Stimulated activated memory B cell treated with anti-CD40 and anti-IgM and Interleukin-4, amounts not matched to agents 10 μg/mL and 1 μg/mL and 100 μg/mL, for 72 hours (primary cell): ENCODE data around the gene CLIC6.

Experiments
- ATAC-seq: fragments of 150-1000 bp; cut with Tn5 transposase; 2 replicates; pipeline ENCODE4 v1.10.0; 2021
- H3K27ac Mint-ChIP-seq: one replicate; pipeline ENCODE4 v1.8.0; 2022; ENCODE audit warnings: mild to moderate bottlenecking, mixed read lengths
- H3K27me3 Mint-ChIP-seq: one replicate; pipeline ENCODE4 v1.8.0; 2022; ENCODE audit warnings: mixed read lengths
- H3K36me3 Mint-ChIP-seq: one replicate; pipeline ENCODE4 v1.8.0; 2022; ENCODE audit warnings: mixed read lengths
- H3K4me1 Mint-ChIP-seq: one replicate; pipeline ENCODE4 v1.8.0; 2022; ENCODE audit warnings: mixed read lengths
- H3K4me3 Mint-ChIP-seq: one replicate; pipeline ENCODE4 v1.8.0; 2022; ENCODE audit warnings: mild to moderate bottlenecking, moderate library complexity, mixed read lengths
- H3K9me3 Mint-ChIP-seq: one replicate; pipeline ENCODE4 v1.8.0; 2022; ENCODE audit warnings: mixed read lengths

Gene CLIC6

DNA sequence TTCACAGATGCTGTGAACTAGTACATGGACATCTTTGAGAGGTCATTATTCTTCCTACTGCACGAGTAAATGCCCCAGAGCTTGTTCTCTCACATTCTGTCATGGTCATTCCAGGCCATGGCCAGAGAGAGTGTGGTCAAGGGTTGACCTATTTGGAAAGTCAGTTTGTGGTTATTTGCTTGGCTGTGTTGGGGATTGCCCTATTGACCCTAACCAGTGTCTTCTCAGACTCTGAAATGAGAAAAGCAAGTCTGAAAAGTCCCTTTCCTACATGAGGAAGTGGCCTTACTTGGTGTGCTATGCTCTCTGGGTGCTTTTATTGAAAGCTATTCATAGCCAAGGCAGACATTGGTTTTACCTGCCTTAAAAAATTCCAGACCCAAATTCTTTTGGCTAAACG lies 26.6 kb downstream of the CLIC6 start:
- H3K27ac Mint-ChIP-seq = peak overlapping the region; percentile 0
- peaks cover 50% of the 10 kb centered on the region for H3K4me1 Mint-ChIP-seq
- peaks cover 10% of the 10 kb centered on the region for H3K36me3 Mint-ChIP-seq
- ATAC-seq = peak; percentile 77
- H3K9me3 Mint-ChIP-seq = peaks cover 7% of the 10 kb centered on the region
- peaks cover 11% of the 10 kb centered on the region for H3K27me3 Mint-ChIP-seq
- no peak overlapping the region for H3K4me3 Mint-ChIP-seq

DNA sequence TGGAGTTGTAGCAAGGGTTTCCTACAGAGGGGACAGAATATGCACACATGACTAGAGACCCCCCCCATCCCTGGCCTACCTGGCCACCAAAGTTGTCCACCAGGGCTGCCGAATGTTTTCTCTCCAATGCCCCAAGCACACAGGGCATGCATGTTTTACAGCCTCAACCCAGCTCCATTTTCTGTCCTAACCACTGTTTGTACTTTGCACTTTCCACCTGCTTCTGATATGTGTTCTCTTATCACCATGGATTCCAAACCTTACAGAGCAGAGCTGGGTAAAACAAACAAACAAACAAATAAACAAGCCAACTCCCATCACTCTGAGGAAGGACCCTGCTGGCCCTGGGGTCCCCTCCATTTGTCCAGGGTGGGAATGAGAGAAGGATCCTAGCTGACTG lies 27.3 kb downstream of the CLIC6 start:
- peaks cover 18% of the 10 kb centered on the region for H3K27me3 Mint-ChIP-seq
- H3K4me1 Mint-ChIP-seq = peaks cover 50% of the 10 kb centered on the region
- H3K27ac Mint-ChIP-seq = peak overlapping the region; percentile 0
- no peak for ATAC-seq
- no peak overlapping the region for H3K4me3 Mint-ChIP-seq
- peaks cover 7% of the 10 kb centered on the region for H3K9me3 Mint-ChIP-seq
- H3K36me3 Mint-ChIP-seq = peaks cover 10% of the 10 kb centered on the region

DNA sequence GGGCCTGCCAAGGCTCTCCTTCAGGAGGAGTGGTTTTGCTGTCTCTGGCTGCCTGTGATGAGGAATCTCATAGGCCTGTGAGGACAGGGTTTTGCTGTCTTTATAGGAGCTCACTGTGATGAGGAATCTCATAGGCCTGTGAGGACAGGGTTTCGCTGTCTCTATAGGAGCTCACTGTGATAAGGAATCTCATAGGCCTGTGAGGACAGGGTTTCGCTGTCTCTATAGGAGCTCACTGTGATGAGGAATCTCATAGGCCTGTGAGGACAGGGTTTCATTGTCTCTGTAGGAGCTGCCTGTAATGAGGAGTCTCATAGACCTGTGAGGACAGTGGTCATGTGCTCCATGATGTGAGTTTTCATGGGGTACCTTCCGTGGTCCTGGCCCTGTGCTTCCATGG lies 29.0 kb downstream of the CLIC6 start:
- Mint-ChIP-seq H3K36me3 (peaks cover 10% of the 10 kb centered on the region), H3K9me3 (peaks cover 7% of the 10 kb centered on the region), H3K4me1 (peaks cover 37% of the 10 kb centered on the region), H3K27me3 (peaks cover 26% of the 10 kb centered on the region), H3K4me3 (no peak overlapping the region), H3K27ac (peak overlapping the region; percentile 0)
- no peak for ATAC-seq

DNA sequence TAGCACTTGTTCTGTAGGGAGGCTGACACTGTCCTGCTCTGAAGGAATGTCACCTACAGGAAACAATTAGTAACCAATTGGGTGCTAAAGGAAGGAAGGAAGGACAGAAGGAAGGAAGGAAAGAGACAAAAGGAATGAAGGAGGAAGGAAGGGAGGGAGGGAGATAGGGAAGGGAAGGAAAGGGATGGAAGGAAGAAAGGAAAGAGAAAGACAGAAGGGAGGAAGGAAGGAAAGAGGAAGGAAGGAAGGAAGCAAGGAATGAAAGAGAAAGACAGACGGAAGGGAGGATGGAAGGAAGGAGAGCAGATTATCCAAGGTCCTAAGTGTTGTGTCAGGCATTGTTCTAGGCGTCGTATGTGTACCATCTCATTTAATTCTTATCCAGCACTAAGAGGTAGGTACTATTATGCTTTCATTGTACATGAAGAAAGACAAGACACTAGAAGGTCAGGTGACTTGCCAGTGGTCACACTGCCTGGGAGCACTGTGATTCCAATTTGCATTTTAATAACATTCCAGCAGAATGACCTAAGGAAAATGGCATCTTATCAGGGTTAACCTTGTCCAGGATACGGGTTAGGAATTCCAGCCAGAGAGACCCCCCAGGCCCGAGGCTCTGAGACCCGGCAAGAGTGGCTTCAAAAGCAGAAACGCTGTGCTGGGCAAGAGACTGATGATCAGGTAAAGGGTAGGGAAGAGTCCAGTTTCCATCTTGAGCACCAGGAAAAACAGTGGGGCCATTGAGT lies 29.6 kb downstream of the CLIC6 start:
- Mint-ChIP-seq H3K4me1 (peaks cover 31% of the 10 kb centered on the region), H3K27ac (peak overlapping the region; percentile 0), H3K36me3 (peaks cover 10% of the 10 kb centered on the region), H3K27me3 (peaks cover 32% of the 10 kb centered on the region), H3K9me3 (peaks cover 7% of the 10 kb centered on the region), H3K4me3 (no peak overlapping the region)
- ATAC-seq = no peak

DNA sequence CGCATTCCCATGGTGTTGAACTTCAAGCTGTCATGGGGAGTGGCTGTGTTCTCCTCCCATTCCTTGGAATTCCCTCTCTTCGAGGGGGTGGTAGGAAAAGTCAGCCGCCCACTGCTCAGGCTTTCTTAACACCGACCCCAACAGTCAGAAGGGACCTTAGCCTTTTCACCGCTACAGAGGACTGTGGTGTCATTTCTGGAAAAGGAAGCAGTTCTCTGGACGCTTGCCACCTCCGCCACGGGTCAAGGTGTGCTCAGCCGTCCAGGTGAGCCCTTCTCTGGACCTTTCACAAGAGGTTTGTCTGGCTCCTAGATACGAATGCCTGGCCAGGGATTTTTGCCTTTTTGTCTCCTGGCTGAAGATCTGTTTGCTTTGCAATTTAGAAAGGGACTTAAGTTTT lies 31.8 kb downstream of the CLIC6 start:
- Mint-ChIP-seq H3K27me3 (peaks cover 48% of the 10 kb centered on the region), H3K9me3 (no peaks in the 10 kb centered on the region), H3K36me3 (no peaks in the 10 kb centered on the region), H3K4me1 (peaks cover 9% of the 10 kb centered on the region), H3K4me3 (no peak overlapping the region), H3K27ac (no peak overlapping the region)
- no peak for ATAC-seq

DNA sequence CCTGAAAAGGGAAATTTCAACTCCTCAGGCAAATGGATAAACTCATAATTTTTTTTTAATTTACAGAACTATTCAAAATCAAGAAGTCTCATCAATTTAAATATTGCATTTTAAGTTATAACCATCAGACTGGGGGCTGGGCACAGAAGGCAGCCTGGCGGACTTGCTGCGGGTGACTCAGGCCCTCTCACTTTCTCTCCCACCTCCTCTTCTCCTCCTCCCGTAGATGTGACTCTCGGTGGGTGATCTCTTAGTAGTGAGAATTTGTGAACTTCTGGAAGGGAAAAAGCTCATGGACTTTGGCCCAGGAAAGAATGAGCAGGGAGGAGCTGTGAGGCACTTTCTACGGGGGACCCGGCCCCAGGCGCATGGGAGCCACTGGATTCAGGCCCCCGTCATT lies 32.9 kb downstream of the CLIC6 start:
- Mint-ChIP-seq H3K4me1 (no peaks in the 10 kb centered on the region), H3K27me3 (peaks cover 48% of the 10 kb centered on the region), H3K4me3 (no peak overlapping the region), H3K9me3 (no peaks in the 10 kb centered on the region), H3K27ac (no peak overlapping the region), H3K36me3 (no peaks in the 10 kb centered on the region)
- no peak for ATAC-seq

DNA sequence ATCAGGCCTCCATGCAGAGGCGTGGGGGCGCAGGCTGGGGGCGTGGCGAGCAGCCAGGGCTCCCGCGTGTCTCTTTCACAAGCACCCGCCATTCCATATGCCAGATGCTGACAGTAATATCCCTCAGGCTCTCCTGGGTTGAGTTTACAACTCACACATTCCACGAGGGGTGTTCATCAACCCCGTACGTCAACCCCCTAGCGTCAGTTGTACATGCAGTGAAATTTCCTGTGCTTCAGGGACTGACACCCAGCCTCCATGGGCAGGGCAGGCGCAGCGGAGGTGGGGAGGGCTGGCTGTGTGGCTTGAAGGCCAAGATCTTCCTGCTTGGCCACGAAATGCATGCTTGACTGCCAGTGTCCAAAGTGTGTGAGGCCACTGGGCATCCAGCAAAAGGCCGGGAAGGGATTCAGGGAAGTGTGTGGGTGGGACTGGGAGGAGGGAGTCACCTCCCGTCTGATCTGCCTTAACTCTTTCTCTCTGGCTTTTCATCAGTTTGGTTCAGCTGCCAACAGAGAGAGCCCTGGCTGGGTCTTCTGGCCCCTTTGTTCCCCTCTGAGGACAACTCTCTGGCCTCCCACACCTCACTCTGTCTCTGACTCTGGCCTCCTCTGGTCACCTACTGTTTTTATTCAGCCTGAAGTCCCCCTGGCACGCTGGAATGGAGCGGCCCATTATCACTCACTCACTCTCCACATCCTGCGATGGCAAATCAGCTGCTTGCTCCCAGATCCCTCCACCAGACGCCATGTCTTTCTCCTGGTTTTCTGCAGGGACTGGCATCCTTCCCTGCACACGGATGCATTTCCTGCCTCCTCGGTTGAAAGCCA lies 33.8 kb downstream of the CLIC6 start:
- no peak overlapping the region for H3K27ac Mint-ChIP-seq
- H3K27me3 Mint-ChIP-seq = peaks cover 48% of the 10 kb centered on the region
- ATAC-seq = no peak
- H3K4me1 Mint-ChIP-seq = peaks cover 1% of the 10 kb centered on the region
- no peaks in the 10 kb centered on the region for H3K36me3 Mint-ChIP-seq
- H3K4me3 Mint-ChIP-seq = no peak overlapping the region
- no peaks in the 10 kb centered on the region for H3K9me3 Mint-ChIP-seq

DNA sequence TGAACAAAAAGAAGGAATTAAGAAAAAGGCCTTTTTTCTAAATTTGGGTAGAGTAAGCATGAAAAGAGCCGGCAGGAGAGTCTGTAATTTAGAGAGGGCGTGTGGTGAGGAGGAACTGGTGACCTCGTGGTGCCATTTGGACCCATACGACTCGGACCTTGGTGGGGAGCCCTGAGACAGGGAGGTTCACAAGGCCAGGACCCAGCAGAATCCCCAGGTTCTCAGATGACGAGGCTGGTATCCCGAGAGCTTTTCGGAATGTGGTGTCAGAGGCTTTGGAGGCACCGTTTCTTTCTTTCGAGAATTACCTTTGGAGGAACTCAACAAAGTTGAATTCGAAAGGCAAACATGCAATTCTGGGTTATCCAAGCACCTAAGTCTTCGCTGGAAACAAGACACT lies 34.8 kb downstream of the CLIC6 start:
- ATAC-seq = no peak
- H3K27me3 Mint-ChIP-seq = peaks cover 45% of the 10 kb centered on the region

DNA sequence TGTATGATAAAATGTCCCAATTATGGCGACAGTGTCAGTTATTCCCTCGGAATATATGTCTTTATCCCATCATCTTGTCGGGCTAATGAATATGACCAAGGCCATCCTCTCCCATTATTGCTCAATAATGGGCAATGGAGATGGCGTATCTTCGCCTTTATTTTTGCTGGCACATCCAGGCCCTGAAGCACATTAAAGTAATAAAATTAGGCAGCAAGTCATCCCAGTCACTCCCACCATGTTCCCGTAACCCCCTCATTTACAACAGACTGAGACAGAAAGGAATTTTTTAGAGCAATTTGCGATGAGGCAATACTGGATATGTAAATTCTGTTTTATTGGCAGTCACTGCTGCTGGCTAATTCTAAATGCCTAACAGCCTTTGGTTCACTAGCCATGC lies 35.3 kb downstream of the CLIC6 start:
- no peak overlapping the region for H3K27ac Mint-ChIP-seq
- H3K9me3 Mint-ChIP-seq = no peaks in the 10 kb centered on the region
- H3K36me3 Mint-ChIP-seq = no peaks in the 10 kb centered on the region
- peaks cover 41% of the 10 kb centered on the region for H3K27me3 Mint-ChIP-seq
- no peak for ATAC-seq
- H3K4me3 Mint-ChIP-seq = no peak overlapping the region
- H3K4me1 Mint-ChIP-seq = peaks cover 10% of the 10 kb centered on the region

More for the DNA sequence above, 34.8 kb downstream of the CLIC6 start:
- Mint-ChIP-seq H3K9me3 (no peaks in the 10 kb centered on the region), H3K4me1 (peaks cover 10% of the 10 kb centered on the region), H3K36me3 (no peaks in the 10 kb centered on the region), H3K4me3 (no peak overlapping the region), H3K27ac (no peak overlapping the region)

DNA sequence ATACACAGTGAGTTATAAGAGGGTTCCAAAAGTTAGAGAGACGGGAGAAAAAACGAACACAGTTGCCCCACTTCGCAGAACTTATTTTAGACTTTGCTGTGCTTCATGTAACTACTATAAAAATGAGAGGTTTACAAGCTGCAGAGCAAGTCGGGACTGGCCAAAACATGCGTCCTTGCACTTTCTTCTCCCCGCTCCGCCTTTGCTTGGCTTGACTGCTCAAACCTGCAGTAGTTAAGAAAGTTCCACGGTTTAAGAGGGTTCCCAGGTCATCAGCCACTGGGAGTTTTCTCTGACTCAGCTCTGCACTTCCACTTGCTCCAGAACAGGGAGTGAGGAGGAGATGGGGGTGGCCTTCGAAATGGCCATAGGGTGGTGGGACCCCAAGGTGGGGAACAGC lies 36.2 kb downstream of the CLIC6 start:
- Mint-ChIP-seq H3K4me3 (no peak overlapping the region), H3K27me3 (peaks cover 41% of the 10 kb centered on the region), H3K4me1 (peaks cover 10% of the 10 kb centered on the region), H3K9me3 (no peaks in the 10 kb centered on the region), H3K36me3 (no peaks in the 10 kb centered on the region), H3K27ac (no peak overlapping the region)
- no peak for ATAC-seq

DNA sequence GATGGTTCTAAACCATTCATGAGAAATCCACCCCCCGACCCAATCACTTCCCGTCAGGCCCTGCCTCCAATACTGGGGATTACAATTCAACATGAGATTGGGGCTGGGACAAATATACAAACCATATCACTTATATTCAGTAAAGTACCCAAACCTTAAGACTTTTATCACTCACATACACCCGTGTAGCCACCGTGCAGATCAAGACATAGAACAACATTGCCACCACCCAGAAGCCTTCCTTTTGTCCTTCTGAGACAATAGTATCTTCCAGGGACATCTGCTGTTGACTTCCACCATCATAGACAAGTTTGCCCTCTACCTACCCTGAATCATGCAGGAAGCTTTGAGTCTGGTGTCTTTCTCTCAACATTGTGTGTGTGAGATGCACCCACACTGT lies 37.5 kb downstream of the CLIC6 start:
- Mint-ChIP-seq H3K27ac (no peak overlapping the region), H3K27me3 (peaks cover 28% of the 10 kb centered on the region), H3K4me1 (peaks cover 10% of the 10 kb centered on the region), H3K9me3 (no peaks in the 10 kb centered on the region), H3K36me3 (no peaks in the 10 kb centered on the region), H3K4me3 (no peak overlapping the region)
- ATAC-seq = no peak

DNA sequence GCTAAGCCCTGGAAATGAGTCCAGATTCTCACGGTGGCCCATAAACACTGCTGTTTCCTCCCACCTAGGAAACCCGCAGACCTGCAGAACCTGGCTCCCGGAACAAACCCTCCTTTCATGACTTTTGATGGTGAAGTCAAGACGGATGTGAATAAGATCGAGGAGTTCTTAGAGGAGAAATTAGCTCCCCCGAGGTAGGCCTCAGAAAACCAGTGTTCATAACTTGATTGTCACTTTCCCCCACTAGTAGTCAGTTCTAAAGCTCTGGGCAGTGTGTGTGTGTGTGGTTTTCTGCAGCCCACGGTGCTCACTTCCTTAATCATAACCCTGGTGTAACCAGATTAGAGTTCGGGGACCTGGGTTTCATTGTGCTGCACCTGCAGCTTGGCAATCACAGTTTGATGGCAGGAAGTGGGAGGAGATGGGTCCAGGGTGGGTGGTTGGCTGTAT lies 39.1 kb downstream of the CLIC6 start:
- peak overlapping the region; percentile 17 for H3K4me3 Mint-ChIP-seq
- peaks cover 22% of the 10 kb centered on the region for H3K27me3 Mint-ChIP-seq
- ATAC-seq = peak; percentile 95
- H3K9me3 Mint-ChIP-seq = no peaks in the 10 kb centered on the region
- H3K27ac Mint-ChIP-seq = peak overlapping the region; percentile 44
- H3K4me1 Mint-ChIP-seq = peaks cover 10% of the 10 kb centered on the region
- no peaks in the 10 kb centered on the region for H3K36me3 Mint-ChIP-seq

DNA sequence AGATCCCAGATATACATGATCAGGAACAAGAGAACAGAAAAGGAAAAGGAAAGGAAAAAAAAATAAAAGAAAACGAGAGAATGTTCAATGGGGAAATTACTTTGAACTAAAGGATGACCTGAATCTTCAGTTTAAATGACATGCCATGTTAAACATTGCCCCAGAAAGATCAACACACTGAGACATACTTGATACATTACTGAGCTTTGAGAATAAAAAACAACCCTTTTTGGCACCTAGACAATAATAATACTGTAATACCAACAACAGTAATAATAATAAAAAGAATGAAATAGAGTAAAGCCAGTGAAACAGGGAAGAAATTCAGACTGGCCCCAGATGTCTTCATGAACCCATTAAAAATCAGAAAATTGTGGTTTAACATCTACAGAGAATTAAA lies 44.8 kb downstream of the CLIC6 start:
- peaks cover 12% of the 10 kb centered on the region for H3K4me1 Mint-ChIP-seq
- H3K36me3 Mint-ChIP-seq = no peaks in the 10 kb centered on the region
- no peak overlapping the region for H3K4me3 Mint-ChIP-seq
- H3K9me3 Mint-ChIP-seq = no peaks in the 10 kb centered on the region
- no peaks in the 10 kb centered on the region for H3K27me3 Mint-ChIP-seq
- H3K27ac Mint-ChIP-seq = no peak overlapping the region
- no peak for ATAC-seq

DNA sequence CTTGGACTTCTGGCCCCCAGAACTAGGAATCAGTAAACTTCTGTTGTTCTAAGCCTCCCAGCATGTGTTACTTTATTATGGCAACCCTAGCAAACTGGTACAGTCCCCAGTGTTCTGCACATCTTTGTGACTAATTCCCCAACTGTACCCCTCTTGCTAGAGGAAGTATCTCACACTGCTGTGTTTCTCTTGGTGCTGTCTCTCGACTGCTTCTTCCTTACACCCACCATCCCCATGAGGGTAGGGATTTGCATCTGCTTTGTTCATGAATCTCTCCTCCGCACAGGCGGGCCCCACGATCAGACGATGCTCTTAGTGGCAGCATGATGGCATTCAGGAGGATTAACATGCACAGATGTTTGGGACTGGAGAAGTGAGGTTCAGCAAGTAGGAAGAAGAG lies 46.7 kb downstream of the CLIC6 start:
- no peaks in the 10 kb centered on the region for H3K9me3 Mint-ChIP-seq
- ATAC-seq = peak; percentile 94
- no peak overlapping the region for H3K27ac Mint-ChIP-seq
- H3K36me3 Mint-ChIP-seq = no peaks in the 10 kb centered on the region
- peaks cover 12% of the 10 kb centered on the region for H3K4me1 Mint-ChIP-seq
- no peaks in the 10 kb centered on the region for H3K27me3 Mint-ChIP-seq
- no peak overlapping the region for H3K4me3 Mint-ChIP-seq

DNA sequence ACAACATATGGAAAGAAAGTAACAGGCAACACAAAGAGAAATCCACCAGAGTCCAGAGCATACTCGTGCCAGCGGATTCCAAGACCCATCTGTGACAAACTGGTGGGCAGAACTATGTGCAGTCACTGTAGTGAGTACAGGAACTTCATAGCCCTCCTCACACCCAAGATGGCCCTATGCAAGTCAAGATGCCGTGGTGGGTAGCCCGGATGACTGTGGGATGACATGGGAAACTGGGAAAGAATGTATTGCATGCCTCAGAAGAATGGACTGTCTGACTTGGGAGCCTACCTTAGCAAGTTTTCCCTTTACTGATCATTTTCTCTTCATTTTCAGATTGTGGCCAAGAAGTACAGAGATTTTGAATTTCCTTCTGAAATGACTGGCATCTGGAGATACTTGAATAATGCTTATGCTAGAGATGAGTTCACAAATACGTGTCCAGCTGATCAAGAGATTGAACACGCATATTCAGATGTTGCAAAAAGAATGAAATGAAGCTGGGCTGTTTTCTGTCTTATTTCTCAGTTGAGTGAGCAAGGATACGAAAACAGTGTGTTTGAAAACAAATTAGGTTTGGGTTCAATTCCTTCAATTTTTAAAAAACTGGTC lies 47.3 kb downstream of the CLIC6 start:
- H3K27me3 Mint-ChIP-seq = no peaks in the 10 kb centered on the region
- no peaks in the 10 kb centered on the region for H3K36me3 Mint-ChIP-seq
- no peaks in the 10 kb centered on the region for H3K9me3 Mint-ChIP-seq
- ATAC-seq = peak; percentile 22
- H3K27ac Mint-ChIP-seq = no peak overlapping the region
- H3K4me3 Mint-ChIP-seq = no peak overlapping the region
- peaks cover 12% of the 10 kb centered on the region for H3K4me1 Mint-ChIP-seq
